Uterus (tissue), 4 donors: Measurements from ENCODE around the gene GPATCH4. TPM values are rescaled to one million over a fixed set of nuclear protein-coding genes. Genes with fewer than 3 reads are reported as not detected.
A peak's percentile ranks its signal among the peaks of the same experiment; 100 is the strongest.

ENCODE experiments used
- DNase-seq, 2 donors: peaks; one replicate each; pipeline ENCODE4 v3.0.0-alpha.2; 2019 to 2020
- H3K27ac ChIP-seq, 2 donors: fragments of 200-600 bp; sonication (generic); 1 replicate in 1 of 2; 2 replicates in 1 of 2; pipeline ENCODE4 v1.5.1; 2016 to 2018
- H3K27me3 ChIP-seq, 2 donors: fragments of 200-600 bp; sonication (generic); one replicate each; pipeline ENCODE4 v1.5.1; 2018 to 2019; ENCODE audit warnings: control low read depth in 1 of 2
- H3K36me3 ChIP-seq, 2 donors: fragments of 200-600 bp; sonication (generic); one replicate each; pipeline ENCODE4 v1.5.1; 2019; ENCODE audit warnings: control low read depth in 1 of 2
- H3K4me1 ChIP-seq, 2 donors: fragments of 200-600 bp; sonication (generic); one replicate each; pipeline ENCODE4 v1.5.1; 2018 to 2019; ENCODE audit warnings: control low read depth in 1 of 2
- H3K4me3 ChIP-seq, 2 donors: fragments of 200-600 bp; sonication (generic); 1 replicate in 1 of 2; 2 replicates in 1 of 2; pipeline ENCODE4 v1.5.1; 2018 to 2019; ENCODE audit warnings: mild to moderate bottlenecking in 1 of 2
- H3K9me3 ChIP-seq, 2 donors: fragments of 200-600 bp; sonication (generic); one replicate each; pipeline ENCODE4 v1.5.1; 2019; ENCODE audit warnings: control low read depth in 1 of 2
- CTCF ChIP-seq, 4 experiments: fragments of 200-600 bp in 2 of 4; fragments of 450-650 bp in 2 of 4; sonication (generic) in 2 of 4; IDR thresholded peaks; one replicate each; pipeline ENCODE4 v1.5.1; 2016 to 2019; ENCODE audit warnings: antibody characterized with exemption in 4 of 4, mild to moderate bottlenecking in 2 of 4, moderate library complexity in 1 of 4
- POLR2A ChIP-seq, 2 donors: fragments of 450-650 bp; IDR thresholded peaks; one replicate each; pipeline ENCODE4 v1.6.1; 2016; ENCODE audit warnings: antibody characterized with exemption in 2 of 2, mild to moderate bottlenecking in 1 of 2, moderate library complexity in 1 of 2
- intact Hi-C: fragments of 100-400 bp; cut with DNase I; formaldehyde crosslinking; loops from one replicate; pipeline ENCODE4 v1.15.1; 2023; ENCODE audit warnings: low total_unique reads
- total RNA-seq, 4 donors: library from RNA; depleted of rRNA in 3 of 4; stranded (reverse); fragments of >200 nt in 3 of 4; gene quantifications; one replicate each; pipeline versions ENCODE4 v1.1.0 to v1.2.4, GENCODE V29; 2014 to 2023
- donor health status: DM: yes; HTN: yes; CAD: no.

The GPATCH4 gene
- total RNA-seq, 4 donors from 2014 or later, result 2.3 to 31.6 (median 19.8) TPM

GRCh38 chr1:156571919-156572662, 29.2 kb downstream of the GPATCH4 start, which contains the start of gene IQGAP3:
TSS of gene IQGAP3 (minus strand) at chr1:156572565. CDS start at chr1:156572529, 36 bp downstream.
- peaks cover 0 to 5% of the 10 kb centered on the region in 2 donors for H3K4me1 ChIP-seq
- H3K4me3 ChIP-seq, result peak within 1 kb of the TSS; percentile 19 to 24
- no peak within 1 kb of the TSS for H3K27ac ChIP-seq
- no peaks in the 10 kb centered on the region for H3K27me3 ChIP-seq
- TF ChIP-seq POLR2A (IDR thresholded peaks at IDR 0.05) (no peak), CTCF (IDR thresholded peaks at IDR 0.05) (no peak)
- no peaks in the 10 kb centered on the region for H3K9me3 ChIP-seq
- no peaks in the 10 kb centered on the region for H3K36me3 ChIP-seq
- intact Hi-C loops, result no loop called here
- peak; percentile 82 to 83 for DNase-seq

- intact Hi-C loops, result no loop called here
- Histone ChIP-seq H3K4me1 (peaks cover 0 to 5% of the 10 kb centered on the region in 2 donors), H3K4me3 (no peak overlapping the region), H3K9me3 (no peaks in the 10 kb centered on the region), H3K27me3 (no peaks in the 10 kb centered on the region), H3K36me3 (no peaks in the 10 kb centered on the region), H3K27ac (no peak overlapping the region)
- no peak for TF ChIP-seq POLR2A (IDR thresholded peaks at IDR 0.05)
- TF ChIP-seq CTCF (IDR thresholded peaks at IDR 0.05), result no peak
- DNase-seq, result no peak
These were observed 29.9 kb downstream of the GPATCH4 start for GRCh38 chr1:156571261-156571852.

- TF ChIP-seq POLR2A (IDR thresholded peaks at IDR 0.05), result no peak
- no peak for TF ChIP-seq CTCF (IDR thresholded peaks at IDR 0.05)
- H3K4me1 ChIP-seq, result no peaks in the 10 kb centered on the region
- no peaks in the 10 kb centered on the region for H3K27me3 ChIP-seq
- no peak for DNase-seq
- no peak overlapping the region for H3K4me3 ChIP-seq
- H3K27ac ChIP-seq, result no peak overlapping the region
- H3K36me3 ChIP-seq, result no peaks in the 10 kb centered on the region
- intact Hi-C loops, result no loop called here
- H3K9me3 ChIP-seq, result no peaks in the 10 kb centered on the region
These were observed 34.8 kb downstream of the GPATCH4 start for GRCh38 chr1:156566436-156566835.

GRCh38 chr1:156565519-156565918, 35.8 kb downstream of the GPATCH4 start:
- H3K27me3 ChIP-seq, result no peaks in the 10 kb centered on the region
- H3K27ac ChIP-seq, result no peak overlapping the region
- intact Hi-C loops, result no loop called here
- TF ChIP-seq POLR2A (IDR thresholded peaks at IDR 0.05) (no peak), CTCF (IDR thresholded peaks at IDR 0.05) (no peak)
- H3K4me1 ChIP-seq, result no peaks in the 10 kb centered on the region
- no peaks in the 10 kb centered on the region for H3K36me3 ChIP-seq
- no peak for DNase-seq
- no peaks in the 10 kb centered on the region for H3K9me3 ChIP-seq
- H3K4me3 ChIP-seq, result no peak overlapping the region

GRCh38 chr1:156560585-156561163, 40.6 kb downstream of the GPATCH4 start:
- H3K27ac ChIP-seq, result no peak overlapping the region
- no peaks in the 10 kb centered on the region for H3K36me3 ChIP-seq
- H3K4me3 ChIP-seq, result no peak overlapping the region
- no peaks in the 10 kb centered on the region for H3K4me1 ChIP-seq
- no peak for TF ChIP-seq POLR2A (IDR thresholded peaks at IDR 0.05)
- no peak for TF ChIP-seq CTCF (IDR thresholded peaks at IDR 0.05)
- intact Hi-C loops, result no loop called here
- no peak for DNase-seq
- no peaks in the 10 kb centered on the region for H3K27me3 ChIP-seq
- H3K9me3 ChIP-seq, result no peaks in the 10 kb centered on the region
